Heart left ventricle (tissue), 16 donors: ENCODE measurements around the gene RFX1. TPM values are rescaled to one million over a fixed set of nuclear protein-coding genes. Genes with fewer than 3 reads are reported as not detected.
"Not testable (repeated sequence)": the region's sequence is repeated elsewhere in the genome, so short reads cannot be mapped to it uniquely, and the experiment has no call there.

ENCODE experiments used
- ATAC-seq, 4 donors: fragments of 200-7000 bp; cut with Tn5 transposase; one replicate each; pipeline ENCODE4 v1.9.1; 2020 to 2022; ENCODE audit warnings: moderate library complexity in 4 of 4, mild to moderate bottlenecking in 3 of 4, moderate number of reproducible peaks in 1 of 4
- DNase-seq, 5 donors: peaks; one replicate each; pipeline ENCODE4 v3.0.0-alpha.2; 2020
- H3K27ac ChIP-seq, 12 donors: fragments of 200-600 bp; sonication (generic) in 4 of 12; one replicate each; pipeline versions ENCODE4 v1.5.0 to v1.8.0; 2016 to 2022; ENCODE audit warnings: mild to moderate bottlenecking in 2 of 12
- H3K27me3 ChIP-seq, 9 donors: fragments of 200-600 bp; sonication (generic) in 2 of 9; one replicate each; pipeline versions ENCODE4 v1.5.1 to v1.8.0; 2016 to 2022; ENCODE audit warnings: mild to moderate bottlenecking in 3 of 9
- H3K36me3 ChIP-seq, 9 donors: fragments of 200-600 bp; sonication (generic) in 2 of 9; one replicate each; pipeline versions ENCODE4 v1.5.0 to v1.8.0; 2018 to 2022; ENCODE audit warnings: mild to moderate bottlenecking in 2 of 9
- H3K4me1 ChIP-seq, 12 donors: fragments of 200-600 bp; sonication (generic) in 4 of 12; one replicate each; pipeline versions ENCODE4 v1.5.0 to v1.8.0; 2016 to 2022; ENCODE audit warnings: mild to moderate bottlenecking in 3 of 12
- H3K4me3 ChIP-seq, 12 donors: fragments of 200-600 bp; sonication (generic) in 4 of 12; one replicate each; pipeline versions ENCODE4 v1.5.0 to v1.8.0; 2017 to 2022; ENCODE audit warnings: mild to moderate bottlenecking in 9 of 12, moderate library complexity in 4 of 12
- H3K9me3 ChIP-seq, 12 donors: fragments of 200-600 bp; sonication (generic) in 4 of 12; one replicate each; pipeline versions ENCODE4 v1.5.0 to v1.8.0; 2016 to 2022; ENCODE audit warnings: mild to moderate bottlenecking in 1 of 12
- CTCF ChIP-seq, 12 donors: fragments of 200-600 bp; sonication (generic) in 4 of 12; IDR thresholded peaks; one replicate each; pipeline versions ENCODE4 v1.5.0 to v1.8.0; 2018 to 2022; ENCODE audit warnings: antibody characterized with exemption in 12 of 12, mild to moderate bottlenecking in 5 of 12
- POLR2A ChIP-seq, 2 donors: fragments of 450-650 bp; IDR thresholded peaks; one replicate each; pipeline ENCODE4 v1.6.1; 2017; ENCODE audit warnings: antibody characterized with exemption in 2 of 2, mild to moderate bottlenecking in 2 of 2, moderate library complexity in 2 of 2
- WGBS, 4 donors: extraction: QIAGEN DNeasy Blood & Tissue Kit in 2 of 4; methylation state at CpG; one replicate each; pipeline versions ENCODE4 v1.1.5 to v1.1.7; 2013 to 2018; 5-methylcytosine and 5-hydroxymethylcytosine counted together
- intact Hi-C, 10 donors: fragments of 100-400 bp; cut with DNase I; formaldehyde crosslinking; loops; one replicate each; pipeline versions ENCODE4 v1.11.1 to v1.14.2; 2022
- polyA plus RNA-seq, 2 donors: library from polyadenylated mRNA; stranded (reverse); fragments of 200-250 nt; gene quantifications; one replicate each; pipeline ENCODE4 v1.2.3, GENCODE V29; 2013
- total RNA-seq, 9 donors: library from RNA; depleted of rRNA in 2 of 9; stranded (reverse); fragments of >200 nt in 2 of 9; fragmentation: NEBNext Ultra II Directional in 3 of 9; extraction: Animal tissue kit (Norgen Biotek cat#: 25700) in 3 of 9; gene quantifications; one replicate each; pipeline versions ENCODE4 v1.1.0 to v1.2.4, GENCODE V29; 2016 to 2023
- donor health status: ischemic (EF 13 %, LVEDD 7.1; RV severe dilation, severe dysfunction).
- donor health status: healthy with polysubstance abuse.
- donor health status: DM: no; HTN: yes; CAD: no.
- donor health status: DM: no; HTN: no; CAD: no.
- donor health status: ischemic (EF 25% LVEDD 6.9; RV normal size, moderate dysfunction).
- donor health status: ischemic (EF 25% LVEDD 5.7; RV mildly dilated, moderate dysfunction).
- donor health status: healthy.
- donor health status: DM: yes; HTN: yes; CAD: no.
- donor health status: ischemic (EF 35%, LVEDD 5.7; RV mildly dilated, moderate dysfunction).
- donor health status: nonischemic (EF 11% LVEDD 7.7; RV severe dilation, severe dysfunction).
- donor health status: DM: yes; HTN: yes; CAD: no.
- donor health status: PGD.
- donor health status: ischemic (EF 29% LVEDD 5.4; RV normal size, mild dysfunction).
- donor health status: nonischemic (EF 23%, LVEDD 6.1; RV moderate dilation, normal function).

RFX1 gene
- total and polyA plus RNA-seq, 11 donors, result 4.0 to 15.4 (median 8.6) TPM

- ATAC-seq (no peak), DNase-seq (no peak)
- H3K9me3 ChIP-seq, result no peaks in the 10 kb centered on the region
- H3K4me3 ChIP-seq, result no peak overlapping the region
- intact Hi-C loops, result no loop called here
- H3K27me3 ChIP-seq, result peaks cover 0 to 5% (median 0%) of the 10 kb centered on the region in 9 donors
- H3K4me1 ChIP-seq, result peaks cover 0 to 16% (median 2%) of the 10 kb centered on the region in 12 donors
- TF ChIP-seq POLR2A (IDR thresholded peaks at IDR 0.05), result no peak
- TF ChIP-seq CTCF (IDR thresholded peaks at IDR 0.05), result no peak
- 83 to 87% (median 86%) methylated on average over 3 to 12 of the region's 12 CpGs; no CpG with 5 or more reads in 1 of the 4 donors for WGBS, 4 donors
- peaks cover 0 to 50% (median 36%) of the 10 kb centered on the region in 9 donors for H3K36me3 ChIP-seq
- H3K27ac ChIP-seq, result no peak overlapping the region
Observed at GRCh38 chr19:13929340-13929739, 76.8 kb downstream of the RFX1 start.

- peak overlapping the region in 9 of 12 donors; percentile 24 to 84 (median 72) for H3K27ac ChIP-seq
- peaks cover 0 to 16% (median 2%) of the 10 kb centered on the region in 12 donors for H3K4me1 ChIP-seq
- 64 to 77% (median 74%) methylated on average over 8 of the region's 8 CpGs for WGBS, 4 donors
- TF ChIP-seq CTCF (IDR thresholded peaks at IDR 0.05) (no peak), POLR2A (IDR thresholded peaks at IDR 0.05) (no peak)
- H3K9me3 ChIP-seq, result no peaks in the 10 kb centered on the region
- H3K27me3 ChIP-seq, result no peaks in the 10 kb centered on the region
- H3K36me3 ChIP-seq, result peaks cover 0 to 74% (median 59%) of the 10 kb centered on the region in 9 donors
- ATAC-seq (peak; percentile 33 to 84 (median 56)), DNase-seq (peak in 1 of 5 donors; percentile 57)
- intact Hi-C loops, result no loop called here
- no peak overlapping the region for H3K4me3 ChIP-seq
Observed at GRCh38 chr19:13926715-13927114, 79.4 kb downstream of the RFX1 start.

GRCh38 chr19:13926010-13926409 lies 80.1 kb downstream of the RFX1 start:
- intact Hi-C loops, result no loop called here
- peak overlapping the region in 9 of 12 donors; percentile 24 to 84 (median 72) for H3K27ac ChIP-seq
- DNase-seq, result no peak
- peaks cover 0 to 81% (median 61%) of the 10 kb centered on the region in 9 donors for H3K36me3 ChIP-seq
- H3K4me1 ChIP-seq, result peaks cover 0 to 16% (median 2%) of the 10 kb centered on the region in 12 donors
- TF ChIP-seq POLR2A (IDR thresholded peaks at IDR 0.05) (no peak), CTCF (IDR thresholded peaks at IDR 0.05) (no peak)
- H3K27me3 ChIP-seq, result no peaks in the 10 kb centered on the region
- no peak overlapping the region for H3K4me3 ChIP-seq
- WGBS, 4 donors, result 74 to 90% (median 87%) methylated on average over 4 of the region's 4 CpGs
- H3K9me3 ChIP-seq, result peaks cover 0 to 1% (median 0%) of the 10 kb centered on the region in 12 donors
- no peak for ATAC-seq

- Histone ChIP-seq H3K4me3 (no peak overlapping the region), H3K27me3 (no peaks in the 10 kb centered on the region), H3K27ac (no peak overlapping the region), H3K4me1 (peaks cover 0 to 19% (median 2%) of the 10 kb centered on the region in 12 donors), H3K9me3 (peaks cover 0 to 6% (median 0%) of the 10 kb centered on the region in 12 donors), H3K36me3 (peaks cover 5 to 96% (median 82%) of the 10 kb centered on the region in 9 donors)
- no peak for TF ChIP-seq POLR2A (IDR thresholded peaks at IDR 0.05)
- no peak for TF ChIP-seq CTCF (IDR thresholded peaks at IDR 0.05)
- no peak for DNase-seq
- intact Hi-C loops, result no loop called here
- no peak for ATAC-seq
- WGBS, 4 donors, result 94 to 98% (median 96%) methylated on average over 27 to 28 of the region's 28 CpGs
Observed at GRCh38 chr19:13923194-13923987, 82.7 kb downstream of the RFX1 start.

DNA sequence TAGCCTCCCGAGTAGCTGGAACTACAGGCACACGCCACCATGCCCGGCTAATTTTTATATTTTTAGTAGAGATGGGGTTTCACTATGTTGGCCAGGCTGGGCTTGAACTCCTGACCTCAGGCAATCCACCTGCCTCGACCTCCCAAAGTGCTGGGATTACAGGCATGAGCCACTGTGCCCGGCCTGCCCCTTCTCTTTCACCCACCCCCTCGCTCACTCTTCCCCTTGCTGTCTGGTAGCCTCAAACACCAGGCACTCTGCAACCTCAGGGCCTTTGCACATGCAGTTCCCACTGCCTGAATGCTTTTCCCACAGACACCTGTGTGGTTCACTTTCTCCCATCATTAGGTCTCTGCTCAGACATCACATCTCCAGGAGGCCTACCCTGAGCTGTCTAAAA lies 84.0 kb downstream of the RFX1 start:
- DNase-seq, H3K4me3 ChIP-seq, H3K9me3 ChIP-seq, H3K27ac ChIP-seq, intact Hi-C loops, H3K27me3 ChIP-seq, ATAC-seq: not testable (repeated sequence)
- WGBS, 4 donors, result 89 to 97% (median 96%) methylated on average over 6 of the region's 6 CpGs
- Histone ChIP-seq H3K4me1 (peaks cover 0 to 25% (median 3%) of the 10 kb centered on the region in 12 donors), H3K36me3 (peaks cover 5 to 96% (median 80%) of the 10 kb centered on the region in 9 donors)
